ENCODE results near the gene ERN1. TPM values are rescaled to one million over a fixed set of nuclear protein-coding genes. Genes with fewer than 3 reads are reported as not detected.

Gene ERN1
- total and polyA plus RNA-seq, 3 experiments from 2014 or later = 24.7 to 92.1 (median 25.5) TPM

DNA sequence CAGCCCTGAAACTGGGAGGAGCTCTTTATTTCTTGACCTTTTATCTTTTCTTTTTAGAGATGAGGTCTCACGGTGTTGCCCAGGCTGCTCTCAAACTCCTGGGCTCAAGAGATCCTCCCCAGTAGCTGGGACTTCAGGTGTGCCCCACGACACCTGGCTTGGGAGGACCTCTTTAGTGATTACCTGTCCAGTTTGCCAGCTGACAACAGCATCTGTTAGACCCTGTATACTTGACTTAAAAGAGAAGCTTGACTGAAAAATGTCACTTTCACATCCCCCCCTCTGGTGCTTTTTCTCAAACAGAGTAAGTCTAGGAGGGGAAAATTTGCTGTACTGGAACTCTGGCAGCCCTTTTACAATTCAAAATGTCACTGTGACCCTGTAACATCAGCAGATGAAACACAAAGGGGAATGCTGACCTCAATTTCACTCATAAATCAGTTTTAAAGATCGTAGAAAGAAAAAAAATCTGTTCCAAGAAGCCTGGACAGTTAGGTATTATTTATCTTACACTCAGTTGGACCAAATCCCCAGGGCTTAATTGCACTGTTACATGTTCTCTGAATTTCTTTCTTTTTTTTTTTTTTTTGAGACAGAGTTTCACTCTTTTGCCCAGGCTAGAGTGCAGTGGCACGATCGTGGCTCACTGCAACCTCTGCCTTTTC, 1.8 kb upstream of the ERN1 start:
- H3K9me3 Mint-ChIP-seq = no peaks in the 10 kb centered on the region
- DNase-seq = no peak
- Histone ChIP-seq H3K36me3 (ENCODE audit: insufficient read depth, low read length) (no peaks in the 10 kb centered on the region), H3K27me3 (ENCODE audit: insufficient read depth, low read length, poor library complexity, severe bottlenecking) (no peaks in the 10 kb centered on the region), H3K27ac (ENCODE audit: low read depth, low read length) (no peak overlapping the region), H3K4me1 (ENCODE audit: insufficient read depth, low read length) (peaks cover 25% of the 10 kb centered on the region), H3K4me3 (ENCODE audit: low read length) (no peak overlapping the region), H3K9me3 (ENCODE audit: low read length) (no peaks in the 10 kb centered on the region)
- peak overlapping the region; percentile 43 to 98 (median 94) for H3K27ac Mint-ChIP-seq
- CTCF ChIA-PET = interaction anchor here (0.9 to 9.7 kb wide), 16 partner anchors 11 to 228 kb away, joined by 3 to 334 read pairs (median 10); partner anchors contain the start of genes CSHL1, GH1, ICAM2 and PRR29
- peaks cover 32 to 45% (median 41%) of the 10 kb centered on the region in 3 donors for H3K4me1 Mint-ChIP-seq
- peaks cover 0 to 11% (median 5%) of the 10 kb centered on the region in 3 donors for H3K36me3 Mint-ChIP-seq
- H3K4me3 Mint-ChIP-seq = peak overlapping the region in 2 of 7 donors; percentile 87 to 91
- POLR2A ChIA-PET = interaction anchor here (1.1 to 3.3 kb wide), 3 partner anchors 14 to 137 kb away, joined by 6 to 44 read pairs (median 11); no protein-coding TSS in a partner anchor
- H3K27me3 Mint-ChIP-seq = no peaks in the 10 kb centered on the region

DNA sequence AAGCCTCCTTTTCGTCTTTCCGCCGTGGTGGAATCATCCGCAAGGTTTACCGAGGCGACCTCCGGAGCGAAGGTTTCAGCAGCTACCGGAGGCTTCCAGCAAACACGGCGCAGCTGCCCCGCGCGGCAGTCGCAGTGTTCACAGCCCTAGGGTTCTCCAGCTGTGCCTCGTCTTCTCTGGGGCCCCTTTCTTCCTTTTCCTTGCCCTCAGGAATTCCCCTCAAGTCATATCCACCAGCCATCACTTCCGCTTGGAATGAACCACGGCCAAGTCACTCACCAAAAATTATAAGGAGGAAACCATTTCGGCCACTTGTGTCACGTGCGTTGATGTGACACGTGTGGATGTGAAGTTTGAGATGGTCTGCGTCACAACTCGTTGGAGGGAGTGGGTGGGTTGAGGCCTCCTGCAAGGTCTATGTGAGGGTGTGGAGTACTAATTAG, 636 bp upstream of the ERN1 start:
- peak in 1 of 5 donors; percentile 63 for DNase-seq
- H3K36me3 Mint-ChIP-seq = peaks cover 0 to 13% (median 5%) of the 10 kb centered on the region in 3 donors
- Histone ChIP-seq H3K36me3 (ENCODE audit: insufficient read depth, low read length) (no peaks in the 10 kb centered on the region), H3K9me3 (ENCODE audit: low read length) (no peaks in the 10 kb centered on the region), H3K4me1 (ENCODE audit: insufficient read depth, low read length) (peaks cover 32% of the 10 kb centered on the region), H3K27me3 (ENCODE audit: insufficient read depth, low read length, poor library complexity, severe bottlenecking) (no peaks in the 10 kb centered on the region), H3K4me3 (ENCODE audit: low read length) (peak overlapping the region; percentile 49), H3K27ac (ENCODE audit: low read depth, low read length) (peak overlapping the region; percentile 82)
- ChIA-PET CTCF (interaction anchor here (0.8 to 9.7 kb wide), 16 partner anchors 15 to 226 kb away, joined by 3 to 334 read pairs (median 5); partner anchors contain the start of genes GH1 and ICAM2), POLR2A (interaction anchor here (0.5 to 3.3 kb wide), 12 partner anchors 15 to 374 kb away, joined by 3 to 44 read pairs (median 10); partner anchors contain the start of gene ICAM2)
- H3K4me1 Mint-ChIP-seq = peaks cover 44 to 57% (median 53%) of the 10 kb centered on the region in 3 donors
- no peaks in the 10 kb centered on the region for H3K27me3 Mint-ChIP-seq
- H3K27ac Mint-ChIP-seq = peak overlapping the region; percentile 92 to 98 (median 98)
- peak overlapping the region; percentile 75 to 91 (median 87) for H3K4me3 Mint-ChIP-seq
- no peaks in the 10 kb centered on the region for H3K9me3 Mint-ChIP-seq

DNA sequence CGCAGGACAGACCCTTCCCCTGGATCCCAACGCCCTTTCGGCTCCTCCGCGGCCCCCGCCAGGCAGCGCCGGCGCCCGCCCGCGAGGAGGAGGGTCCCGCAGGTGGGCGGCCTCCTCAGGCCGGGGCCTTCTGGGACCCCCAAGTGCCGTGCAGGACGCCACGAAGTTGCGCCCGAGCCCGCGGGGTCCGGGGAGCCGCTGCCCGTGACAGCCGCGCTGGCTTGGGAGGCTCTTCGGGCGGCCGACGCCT, 504 bp downstream of the ERN1 start:
- peaks cover 3% of the 10 kb centered on the region for H3K36me3 ChIP-seq (ENCODE audit: insufficient read depth, low read length)
- Mint-ChIP-seq H3K36me3 (peaks cover 6 to 18% (median 10%) of the 10 kb centered on the region in 3 donors), H3K4me1 (peaks cover 53 to 68% (median 64%) of the 10 kb centered on the region in 3 donors), H3K4me3 (peak overlapping the region; percentile 91 to 98 (median 97)), H3K9me3 (no peaks in the 10 kb centered on the region), H3K27ac (peak overlapping the region in 3 of 8 donors; percentile 90 to 96 (median 95)), H3K27me3 (no peaks in the 10 kb centered on the region)
- H3K9me3 ChIP-seq (ENCODE audit: low read length) = no peaks in the 10 kb centered on the region
- POLR2A ChIA-PET = interaction anchor here (1.0 to 3.3 kb wide), 14 partner anchors 16 to 109 kb away, joined by 3 to 44 read pairs (median 4); partner anchors contain the start of gene ICAM2
- peaks cover 32% of the 10 kb centered on the region for H3K4me1 ChIP-seq (ENCODE audit: insufficient read depth, low read length)
- H3K27ac ChIP-seq (ENCODE audit: low read depth, low read length) = peak overlapping the region; percentile 77
- H3K27me3 ChIP-seq (ENCODE audit: insufficient read depth, low read length, poor library complexity, severe bottlenecking) = no peaks in the 10 kb centered on the region
- peak in 1 of 5 donors; percentile 24 for DNase-seq
- H3K4me3 ChIP-seq (ENCODE audit: low read length) = peak overlapping the region; percentile 92
- CTCF ChIA-PET = interaction anchor here (1.3 to 9.7 kb wide), 7 partner anchors 47 to 225 kb away, joined by 3 to 334 read pairs (median 4); partner anchors contain the start of gene GH1

DNA sequence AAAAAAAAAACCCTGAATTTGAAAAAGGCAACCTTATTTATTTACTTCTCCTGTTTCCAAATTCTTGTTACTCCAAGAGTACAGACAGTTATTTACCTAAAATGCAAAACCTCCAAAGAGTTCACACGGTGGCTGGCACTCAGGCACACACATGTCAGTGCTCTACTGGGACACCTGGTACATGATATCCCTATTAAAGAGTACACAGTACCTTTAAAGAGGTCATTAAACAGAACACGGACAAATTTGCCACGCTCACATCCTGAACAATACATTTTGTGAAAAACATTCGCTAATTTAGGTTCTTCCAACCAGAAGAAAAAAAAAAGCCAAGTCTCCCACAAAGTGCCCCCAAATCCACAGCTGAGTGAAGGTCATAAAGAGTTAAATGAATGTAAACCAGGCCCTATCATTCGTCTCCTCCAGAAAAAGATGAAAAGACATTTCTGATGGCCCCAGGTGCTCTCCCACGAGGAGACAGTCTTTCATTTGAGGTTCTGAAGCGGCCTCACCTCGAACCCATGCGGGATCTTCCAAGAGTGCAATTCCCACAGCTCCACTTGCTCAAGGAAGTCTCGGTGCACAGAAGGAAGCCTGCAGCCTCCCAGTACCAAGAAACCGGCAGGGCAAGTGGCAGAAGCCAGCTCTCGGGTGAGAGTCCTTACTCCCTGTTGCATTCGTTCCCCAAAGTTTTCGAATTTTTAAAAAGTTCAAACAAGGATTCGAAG, 993 bp downstream of the ERN1 start:
- CTCF ChIA-PET = interaction anchor here (0.7 to 9.7 kb wide), 5 partner anchors 46 to 210 kb away, joined by 3 to 334 read pairs (median 19); partner anchors contain the start of gene GH1
- peaks cover 3% of the 10 kb centered on the region for H3K36me3 ChIP-seq (ENCODE audit: insufficient read depth, low read length)
- H3K27ac Mint-ChIP-seq = peak overlapping the region; percentile 72 to 96 (median 94)
- H3K27me3 Mint-ChIP-seq = no peaks in the 10 kb centered on the region
- H3K9me3 ChIP-seq (ENCODE audit: low read length) = no peaks in the 10 kb centered on the region
- H3K4me1 Mint-ChIP-seq = peaks cover 57 to 73% (median 69%) of the 10 kb centered on the region in 3 donors
- no peaks in the 10 kb centered on the region for H3K27me3 ChIP-seq (ENCODE audit: insufficient read depth, low read length, poor library complexity, severe bottlenecking)
- peak overlapping the region; percentile 77 for H3K27ac ChIP-seq (ENCODE audit: low read depth, low read length)
- peaks cover 9 to 21% (median 15%) of the 10 kb centered on the region in 3 donors for H3K36me3 Mint-ChIP-seq
- H3K9me3 Mint-ChIP-seq = no peaks in the 10 kb centered on the region
- peak overlapping the region; percentile 92 for H3K4me3 ChIP-seq (ENCODE audit: low read length)
- peak in 1 of 5 donors; percentile 10 for DNase-seq
- H3K4me3 Mint-ChIP-seq = peak overlapping the region; percentile 91 to 98 (median 97)
- H3K4me1 ChIP-seq (ENCODE audit: insufficient read depth, low read length) = peaks cover 32% of the 10 kb centered on the region
- POLR2A ChIA-PET = interaction anchor here (1.0 to 3.3 kb wide), 14 partner anchors 17 to 108 kb away, joined by 3 to 44 read pairs (median 4); partner anchors contain the start of gene ICAM2

DNA sequence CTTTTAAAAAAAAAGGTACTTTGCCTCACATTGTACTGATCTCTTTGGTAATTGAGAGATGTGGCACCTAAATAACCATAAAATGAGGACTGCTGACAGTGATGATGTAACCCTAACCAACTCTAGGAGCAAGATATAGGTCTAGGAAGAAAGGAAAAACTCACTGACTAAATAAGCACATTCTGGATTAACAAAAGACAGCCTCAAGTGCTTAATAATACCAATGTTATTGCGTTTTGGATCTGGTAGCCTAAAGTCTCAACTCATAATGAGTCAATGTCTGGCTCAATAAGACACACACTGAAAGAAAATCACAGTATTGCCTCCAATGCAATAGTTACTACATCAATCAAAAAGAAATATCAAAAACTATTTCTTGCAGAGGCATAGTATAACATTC, 3.0 kb downstream of the ERN1 start:
- H3K27ac ChIP-seq (ENCODE audit: low read depth, low read length) = no peak overlapping the region
- H3K9me3 ChIP-seq (ENCODE audit: low read length) = no peaks in the 10 kb centered on the region
- Mint-ChIP-seq H3K4me3 (peak overlapping the region; percentile 40 to 98 (median 97)), H3K4me1 (peaks cover 61 to 87% (median 82%) of the 10 kb centered on the region in 3 donors), H3K9me3 (no peaks in the 10 kb centered on the region), H3K27me3 (no peaks in the 10 kb centered on the region), H3K27ac (peak overlapping the region in 7 of 8 donors; percentile 35 to 95 (median 74)), H3K36me3 (peaks cover 12 to 29% (median 17%) of the 10 kb centered on the region in 3 donors)
- no peak overlapping the region for H3K4me3 ChIP-seq (ENCODE audit: low read length)
- H3K27me3 ChIP-seq (ENCODE audit: insufficient read depth, low read length, poor library complexity, severe bottlenecking) = no peaks in the 10 kb centered on the region
- POLR2A ChIA-PET = interaction anchor here (0.6 to 2.0 kb wide), 3 partner anchors 19 to 105 kb away, joined by 3 to 6 read pairs (median 3); no protein-coding TSS in a partner anchor
- DNase-seq = no peak
- H3K4me1 ChIP-seq (ENCODE audit: insufficient read depth, low read length) = peaks cover 32% of the 10 kb centered on the region
- CTCF ChIA-PET = interaction anchor here (9.7 kb wide), 1 partner anchor 97 kb away, joined by 334 read pairs; no protein-coding TSS in a partner anchor
- peaks cover 3% of the 10 kb centered on the region for H3K36me3 ChIP-seq (ENCODE audit: insufficient read depth, low read length)

DNA sequence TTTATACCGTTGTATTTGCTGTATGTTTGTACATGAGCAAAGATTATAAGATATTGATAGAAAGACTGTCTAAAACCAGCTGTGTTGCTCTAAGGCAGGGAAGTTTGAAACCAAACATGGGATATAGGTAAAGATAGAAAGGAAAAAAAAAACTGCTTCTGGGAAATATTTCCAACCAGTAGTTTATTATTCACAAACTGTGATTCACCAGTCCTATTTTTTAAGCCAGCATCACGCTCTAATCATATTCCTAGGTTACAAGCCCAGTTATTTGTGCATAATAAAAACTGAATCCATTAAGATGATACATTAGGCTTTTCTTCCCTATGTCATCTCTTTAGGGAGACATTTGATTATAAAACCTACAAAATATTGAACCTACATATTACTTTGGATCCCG, 4.0 kb downstream of the ERN1 start:
- Mint-ChIP-seq H3K27me3 (no peaks in the 10 kb centered on the region), H3K9me3 (no peaks in the 10 kb centered on the region)
- CTCF ChIA-PET = interaction anchor here (0.8 to 1.8 kb wide), 2 partner anchors 52 to 207 kb away, joined by 3 to 6 read pairs; no protein-coding TSS in a partner anchor

DNA sequence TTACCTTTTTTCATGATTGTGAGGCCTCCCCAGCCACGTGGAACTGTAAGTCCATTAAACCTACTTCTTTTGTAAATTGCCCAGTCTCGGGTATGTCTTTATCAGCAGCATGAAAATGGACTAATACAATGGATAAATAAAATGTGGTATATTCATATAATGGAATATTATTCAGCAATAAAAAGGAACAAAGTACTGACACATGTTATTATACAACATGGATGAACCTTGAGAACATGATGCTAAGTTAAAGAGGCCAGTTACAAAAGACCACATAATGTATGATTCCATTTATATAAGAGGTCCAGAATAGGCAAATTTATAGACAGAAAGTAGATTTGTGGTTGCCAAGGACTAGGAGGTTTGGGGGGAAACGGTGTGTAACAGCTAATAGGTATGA, 5.3 kb downstream of the ERN1 start:
- peak overlapping the region in 3 of 7 donors; percentile 41 to 98 (median 95) for H3K4me3 Mint-ChIP-seq
- H3K27ac ChIP-seq (ENCODE audit: low read depth, low read length) = no peak overlapping the region
- H3K27me3 ChIP-seq (ENCODE audit: insufficient read depth, low read length, poor library complexity, severe bottlenecking) = no peaks in the 10 kb centered on the region
- H3K36me3 ChIP-seq (ENCODE audit: insufficient read depth, low read length) = peaks cover 3% of the 10 kb centered on the region
- peaks cover 66 to 88% (median 87%) of the 10 kb centered on the region in 3 donors for H3K4me1 Mint-ChIP-seq
- ChIA-PET POLR2A (no interaction called here), CTCF (interaction anchor here (0.8 to 2.5 kb wide), 4 partner anchors 9 to 205 kb away, joined by 3 to 9 read pairs (median 6); no protein-coding TSS in a partner anchor)
- no peak overlapping the region for H3K4me3 ChIP-seq (ENCODE audit: low read length)
- no peaks in the 10 kb centered on the region for H3K27me3 Mint-ChIP-seq
- peak overlapping the region in 7 of 8 donors; percentile 22 to 94 (median 64) for H3K27ac Mint-ChIP-seq
- no peaks in the 10 kb centered on the region for H3K9me3 Mint-ChIP-seq
- peaks cover 39% of the 10 kb centered on the region for H3K4me1 ChIP-seq (ENCODE audit: insufficient read depth, low read length)
- no peaks in the 10 kb centered on the region for H3K9me3 ChIP-seq (ENCODE audit: low read length)
- H3K36me3 Mint-ChIP-seq = peaks cover 17 to 40% (median 17%) of the 10 kb centered on the region in 3 donors
- DNase-seq = no peak

More for the DNA sequence above, 4.0 kb downstream of the ERN1 start:
- no peak for DNase-seq
- H3K27ac Mint-ChIP-seq = peak overlapping the region; percentile 34 to 94 (median 79)
- no peaks in the 10 kb centered on the region for H3K27me3 ChIP-seq (ENCODE audit: insufficient read depth, low read length, poor library complexity, severe bottlenecking)
- peak overlapping the region; percentile 40 to 98 (median 97) for H3K4me3 Mint-ChIP-seq
- peaks cover 3% of the 10 kb centered on the region for H3K36me3 ChIP-seq (ENCODE audit: insufficient read depth, low read length)
- peaks cover 31% of the 10 kb centered on the region for H3K4me1 ChIP-seq (ENCODE audit: insufficient read depth, low read length)
- H3K4me3 ChIP-seq (ENCODE audit: low read length) = no peak overlapping the region
- H3K9me3 ChIP-seq (ENCODE audit: low read length) = no peaks in the 10 kb centered on the region
- no peak overlapping the region for H3K27ac ChIP-seq (ENCODE audit: low read depth, low read length)
- peaks cover 64 to 87% (median 82%) of the 10 kb centered on the region in 3 donors for H3K4me1 Mint-ChIP-seq
- POLR2A ChIA-PET = no interaction called here
- H3K36me3 Mint-ChIP-seq = peaks cover 14 to 37% (median 17%) of the 10 kb centered on the region in 3 donors
